Activated B cell treated with CpG ODN at 0.5 μM for 24 hours (primary cell): Measurements from ENCODE around the gene CHID1. TPM values are rescaled to one million over a fixed set of nuclear protein-coding genes. Genes with fewer than 3 reads are reported as not detected.

Experiments used
- ATAC-seq: fragments of 200-7000 bp; cut with Tn5 transposase; one replicate; pipeline ENCODE4 v1.10.0; 2021; ENCODE audit warnings: low read depth, mild to moderate bottlenecking, moderate library complexity
- CTCF ChIA-PET: fragments of 350-600 bp; sonication (Branson Sonifier 250); formaldehyde crosslinking; loops from one replicate; lab custom pipeline; 2021; ENCODE audit warnings: antibody characterized with exemption; lab: Charles Lee
- POLR2A ChIA-PET: fragments of 350-600 bp; sonication (Branson Sonifier 250); formaldehyde crosslinking; loops from one replicate; lab custom pipeline; 2021; ENCODE audit warnings: antibody characterized with exemption; lab: Charles Lee
- DNase-seq: peaks from one replicate; pipeline ENCODE4 v3.0.0; 2022
- H3K27ac Mint-ChIP-seq: one replicate; pipeline ENCODE4 v1.8.0; 2020; ENCODE audit warnings: mixed read lengths
- H3K27me3 Mint-ChIP-seq: one replicate; pipeline ENCODE4 v1.8.0; 2021; ENCODE audit warnings: mixed read lengths
- H3K36me3 Mint-ChIP-seq: one replicate; pipeline ENCODE4 v1.8.0; 2021; ENCODE audit warnings: low read depth, mixed read lengths
- H3K4me1 Mint-ChIP-seq: one replicate; pipeline ENCODE4 v1.8.0; 2021; ENCODE audit warnings: mixed read lengths
- H3K4me3 Mint-ChIP-seq: one replicate; pipeline ENCODE4 v1.8.0; 2020; ENCODE audit warnings: mild to moderate bottlenecking, mixed read lengths
- H3K9me3 Mint-ChIP-seq: one replicate; pipeline ENCODE4 v1.8.0; 2020; ENCODE audit warnings: mixed read lengths
- CTCF ChIP-seq: fragments of 200-600 bp; IDR thresholded peaks from one replicate; pipeline ENCODE4 v1.8.0; 2022; ENCODE audit warnings: antibody characterized with exemption, mild to moderate bottlenecking
- intact Hi-C: fragments of 100-400 bp; cut with micrococcal nuclease; formaldehyde crosslinking; loops from one replicate; pipeline ENCODE4 v1.15.1; 2024
- total RNA-seq: library from RNA; stranded (reverse); gene quantifications from 2 replicates; pipeline ENCODE4 v1.2.3, GENCODE V29; 2022

CHID1 gene
- total RNA-seq, 1 donor from 2014 or later, result 45.7 TPM

- DNase-seq, result no peak
- ATAC-seq, result no peak
- CTCF ChIA-PET, result no interaction called here
- Mint-ChIP-seq H3K27ac (no peak overlapping the region), H3K36me3 (peaks cover 29% of the 10 kb centered on the region), H3K4me3 (no peak overlapping the region), H3K9me3 (peaks cover 10% of the 10 kb centered on the region), H3K4me1 (peaks cover 23% of the 10 kb centered on the region), H3K27me3 (no peaks in the 10 kb centered on the region)
- intact Hi-C loops, result no loop called here
- POLR2A ChIA-PET, result no interaction called here
- TF ChIP-seq CTCF, result no peak
Measured at GRCh38 chr11:951507-951906, 40.9 kb upstream of the CHID1 start.

DNA sequence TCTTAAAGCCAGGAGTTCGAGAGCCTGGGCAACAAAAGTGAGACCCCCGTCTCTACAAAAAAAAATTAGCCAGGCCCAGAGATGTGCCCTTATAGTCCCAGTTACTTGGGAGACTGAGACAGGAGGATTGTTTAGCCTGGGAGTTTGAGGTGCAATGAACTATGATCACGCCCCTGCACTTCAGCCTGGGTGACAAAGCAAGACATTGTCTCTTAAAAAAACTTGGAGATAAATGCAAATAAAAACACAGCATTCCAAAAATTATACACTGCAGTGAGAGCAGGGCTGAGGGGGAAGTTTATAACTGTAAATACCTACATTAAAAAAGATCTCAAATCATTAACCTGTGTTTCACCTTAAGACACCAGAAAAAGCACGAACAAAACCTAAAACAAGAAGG, 37.1 kb upstream of the CHID1 start:
- Mint-ChIP-seq H3K9me3 (peaks cover 10% of the 10 kb centered on the region), H3K27me3 (no peaks in the 10 kb centered on the region), H3K4me1 (peaks cover 2% of the 10 kb centered on the region), H3K36me3 (peaks cover 54% of the 10 kb centered on the region), H3K4me3 (no peak overlapping the region), H3K27ac (no peak overlapping the region)
- DNase-seq (no peak), ATAC-seq (no peak)
- intact Hi-C loops, result no loop called here
- ChIA-PET CTCF (no interaction called here), POLR2A (interaction anchor here (0.6 kb wide), 1 partner anchor 12 kb away, joined by 3 read pairs; no protein-coding TSS in a partner anchor)
- no peak for TF ChIP-seq CTCF

DNA sequence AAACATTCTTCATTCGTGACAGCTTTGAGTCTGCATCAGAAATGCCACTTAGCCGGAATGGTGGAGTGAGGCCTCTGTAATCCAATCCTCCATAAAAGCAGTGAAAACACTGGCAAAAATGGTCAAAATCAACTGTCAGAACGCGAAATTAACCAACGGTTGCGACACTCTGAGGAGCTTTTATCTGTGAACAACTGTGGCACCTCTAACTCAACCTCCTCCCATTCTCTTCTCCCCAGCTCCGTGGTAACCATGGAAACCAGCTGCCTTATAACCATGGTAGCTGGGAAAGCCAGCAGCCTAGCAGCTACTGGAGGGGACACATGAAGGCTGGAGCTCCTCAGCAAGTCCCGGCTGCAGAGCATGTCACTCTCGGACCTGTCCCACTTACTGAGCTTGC, 35.4 kb upstream of the CHID1 start:
- ChIA-PET POLR2A (interaction anchor here (0.6 kb wide), 1 partner anchor 16 kb away, joined by 8 read pairs; no protein-coding TSS in a partner anchor), CTCF (no interaction called here)
- intact Hi-C loops, result no loop called here
- Mint-ChIP-seq H3K27me3 (no peaks in the 10 kb centered on the region), H3K4me3 (no peak overlapping the region), H3K36me3 (peaks cover 58% of the 10 kb centered on the region), H3K27ac (no peak overlapping the region), H3K9me3 (peaks cover 10% of the 10 kb centered on the region), H3K4me1 (peaks cover 5% of the 10 kb centered on the region)
- ATAC-seq (no peak), DNase-seq (no peak)
- TF ChIP-seq CTCF, result no peak

GRCh38 chr11:944711-945470, 34.3 kb upstream of the CHID1 start:
- no peak for DNase-seq
- no peak for ATAC-seq
- peaks cover 9% of the 10 kb centered on the region for H3K9me3 Mint-ChIP-seq
- POLR2A ChIA-PET, result no interaction called here
- H3K27ac Mint-ChIP-seq, result no peak overlapping the region
- intact Hi-C loops, result no loop called here
- no peaks in the 10 kb centered on the region for H3K27me3 Mint-ChIP-seq
- CTCF ChIA-PET, result no interaction called here
- H3K36me3 Mint-ChIP-seq, result peaks cover 52% of the 10 kb centered on the region
- H3K4me1 Mint-ChIP-seq, result peaks cover 14% of the 10 kb centered on the region
- H3K4me3 Mint-ChIP-seq, result no peak overlapping the region
- no peak for TF ChIP-seq CTCF

- intact Hi-C loops, result no loop called here
- ATAC-seq, result no peak
- no peak for TF ChIP-seq CTCF
- no peak overlapping the region for H3K4me3 Mint-ChIP-seq
- H3K36me3 Mint-ChIP-seq, result peaks cover 42% of the 10 kb centered on the region
- H3K27me3 Mint-ChIP-seq, result no peaks in the 10 kb centered on the region
- ChIA-PET CTCF (no interaction called here), POLR2A (no interaction called here)
- H3K27ac Mint-ChIP-seq, result no peak overlapping the region
- peaks cover 1% of the 10 kb centered on the region for H3K9me3 Mint-ChIP-seq
- H3K4me1 Mint-ChIP-seq, result peaks cover 18% of the 10 kb centered on the region
- no peak for DNase-seq
Measured at GRCh38 chr11:942823-943222, 32.2 kb upstream of the CHID1 start.
